Bronchial epithelial cell (primary cell): ENCODE measurements around the gene NACAD. TPM values are rescaled to one million over a fixed set of nuclear protein-coding genes. Genes with fewer than 3 reads are reported as not detected.

Experiments used
- DNase-seq: peaks from one replicate; pipeline ENCODE4 v3.0.0-alpha.2; 2010; ENCODE audit warnings: low read depth
- FAIRE-seq: peaks from 2 replicates; lab custom pipeline; 2011; peaks lifted over from hg19 to GRCh38; lab: Jason Lieb, UNC
- H3K27me3 ChIP-seq: 2 replicates; pipeline ENCODE4 v1.5.1; 2011; ENCODE audit warnings: low read length; ENCODE audit not compliant: control insufficient read depth, insufficient read depth
- H3K36me3 ChIP-seq: 2 replicates; pipeline ENCODE4 v1.5.1; 2011; ENCODE audit warnings: low read length; ENCODE audit not compliant: control insufficient read depth, insufficient read depth
- H3K4me3 ChIP-seq: 2 replicates; pipeline ENCODE4 v1.5.1; 2011; ENCODE audit warnings: mild to moderate bottlenecking, low read depth, low read length, control low read depth
- CTCF ChIP-seq: IDR thresholded peaks from 2 replicates; pipeline ENCODE4 v1.5.1; 2011; ENCODE audit warnings: mild to moderate bottlenecking, moderate library complexity, low read length, control low read depth, inconsistent platforms; ENCODE audit not compliant: insufficient read depth, severe bottlenecking
- total RNA-seq: library from RNA; depleted of rRNA; stranded (reverse); fragments of >200 nt; gene quantifications from 2 replicates; pipeline ENCODE4 v1.2.1, GENCODE V29; 2014

The NACAD gene
- total RNA-seq = under 0.01 and 0.13 TPM in 2 replicates

- H3K27me3 ChIP-seq = no peaks in the 10 kb centered on the region
- H3K4me3 ChIP-seq = peak within 1 kb of the TSS; percentile 18
- no peak for TF ChIP-seq CTCF
- FAIRE-seq = no peak
- no peaks in the 10 kb centered on the region for H3K36me3 ChIP-seq
- no peak for DNase-seq
Observed at GRCh38 chr7:45088821-45089340, at the start of gene NACAD. Gene NACAD (minus strand): TSS chr7:45088969. CDS start chr7:45088894, 75 bp downstream.

GRCh38 chr7:45136106-45137060, 47.6 kb upstream of the NACAD start:
- DNase-seq (peak; percentile 65), FAIRE-seq (no peak)
- no peak overlapping the region for H3K4me3 ChIP-seq
- H3K27me3 ChIP-seq = peaks cover 1% of the 10 kb centered on the region
- TF ChIP-seq CTCF = peak; percentile 82
- no peaks in the 10 kb centered on the region for H3K36me3 ChIP-seq

GRCh38 chr7:45133877-45134276, 45.1 kb upstream of the NACAD start:
- no peak for TF ChIP-seq CTCF
- H3K36me3 ChIP-seq = no peaks in the 10 kb centered on the region
- DNase-seq (no peak), FAIRE-seq (no peak)
- H3K4me3 ChIP-seq = no peak overlapping the region
- peaks cover 1% of the 10 kb centered on the region for H3K27me3 ChIP-seq

- Histone ChIP-seq H3K4me3 (no peak overlapping the region), H3K27me3 (peaks cover 1% of the 10 kb centered on the region), H3K36me3 (no peaks in the 10 kb centered on the region)
- FAIRE-seq (no peak), DNase-seq (no peak)
- no peak for TF ChIP-seq CTCF
Observed at GRCh38 chr7:45133352-45133751, 44.6 kb upstream of the NACAD start.

GRCh38 chr7:45132708-45133320, 44.0 kb upstream of the NACAD start:
- no peak for FAIRE-seq
- H3K36me3 ChIP-seq = no peaks in the 10 kb centered on the region

More at GRCh38 chr7:45132708-45133320, 44.0 kb upstream of the NACAD start:
- DNase-seq = no peak
- H3K4me3 ChIP-seq = no peak overlapping the region
- peaks cover 1% of the 10 kb centered on the region for H3K27me3 ChIP-seq
- TF ChIP-seq CTCF = no peak
